Measurements from ENCODE around the gene CTNNBIP1.
"Not testable (repeated sequence)": the region's sequence is repeated elsewhere in the genome, so short reads cannot be mapped to it uniquely, and the experiment has no call there.

CTNNBIP1 gene, protein sequence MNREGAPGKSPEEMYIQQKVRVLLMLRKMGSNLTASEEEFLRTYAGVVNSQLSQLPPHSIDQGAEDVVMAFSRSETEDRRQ

GRCh38 chr1:9910076-9910422 is at the start of gene CTNNBIP1:
Gene CTNNBIP1 (minus strand): TSS chr1:9910269. CDS start chr1:9872064, 38,205 bp downstream.
- no peak for DNase-seq

DNA sequence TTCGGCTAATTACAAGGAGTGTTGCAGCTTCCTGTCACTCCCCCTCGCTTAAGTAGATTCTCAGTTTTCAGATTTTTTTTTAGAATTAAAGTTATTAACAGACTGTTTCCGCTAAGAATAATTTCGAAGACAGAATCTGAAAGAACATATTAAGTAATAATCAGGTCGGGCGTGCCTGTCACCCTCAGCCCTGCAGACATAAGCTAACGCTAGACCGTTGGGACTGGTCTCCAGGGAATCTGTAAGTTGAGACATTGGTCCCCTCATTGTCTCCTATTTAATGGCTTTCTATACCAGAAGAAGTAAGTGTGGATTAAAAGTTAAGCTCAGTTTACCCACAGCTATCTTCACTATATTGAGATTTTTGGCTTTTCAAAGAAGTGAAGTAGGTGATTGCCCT is 47.7 kb upstream of the CTNNBIP1 start:
- DNase-seq = no peak

GRCh38 chr1:9946315-9946714 is 36.2 kb upstream of the CTNNBIP1 start:
- no peak for DNase-seq

DNA sequence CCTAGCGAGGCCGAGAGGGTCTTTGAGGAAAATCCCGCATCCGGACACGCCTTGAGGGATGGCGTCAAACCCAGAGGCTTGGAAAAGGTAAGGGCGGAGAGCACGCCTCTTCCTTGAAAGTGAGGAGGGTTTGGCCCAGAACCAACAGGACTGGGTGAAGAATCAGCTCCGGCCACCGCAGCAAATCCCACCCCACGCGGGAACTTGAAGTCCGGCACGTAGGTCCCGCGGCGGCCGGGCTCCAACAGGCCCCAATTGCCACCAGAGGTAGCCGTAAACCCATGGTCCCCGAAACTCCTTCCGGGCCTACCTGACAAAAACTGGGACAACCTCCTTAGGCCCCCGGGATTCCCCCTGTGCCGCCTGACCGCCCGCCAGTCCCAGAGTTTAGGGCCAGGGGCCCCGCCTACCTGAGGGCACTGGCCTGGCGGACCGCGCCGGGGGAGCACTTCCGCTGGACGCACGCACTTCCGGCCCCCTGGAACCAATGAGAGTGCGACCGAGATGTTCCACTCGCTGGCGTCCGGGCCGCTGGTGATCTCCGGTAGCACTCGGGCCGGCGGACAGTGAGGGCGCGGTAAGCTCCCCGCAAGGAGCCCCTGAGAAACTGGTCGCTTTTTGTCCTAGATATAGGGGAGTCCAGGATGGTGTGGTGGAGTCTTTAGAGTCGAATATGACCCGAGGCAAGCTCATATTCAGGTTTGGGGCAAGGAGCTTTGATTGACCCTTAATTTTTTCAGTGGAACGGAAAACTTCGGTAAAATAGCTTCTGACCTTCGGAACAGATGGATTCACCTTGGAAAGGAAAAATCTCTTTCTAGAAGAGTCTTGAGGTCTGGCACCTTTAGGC is 33.1 kb upstream of the CTNNBIP1 start, which contains the start of the genes LZIC and NMNAT1:
Gene LZIC, minus strand, starts transcription at position 453 of the 850 bp plus-strand sequence. CDS start 6,772 bp downstream, outside the sequence.
Gene NMNAT1, plus strand, starts transcription at position 537 of the 850 bp plus-strand sequence. CDS start 28,599 bp downstream, outside the sequence.
- peak; percentile 96 for DNase-seq

GRCh38 chr1:9942399-9942938 is 32.4 kb upstream of the CTNNBIP1 start:
- DNase-seq = peak; percentile 27

- DNase-seq = no peak
Observed at GRCh38 chr1:9929431-9930385, 19.6 kb upstream of the CTNNBIP1 start.

DNA sequence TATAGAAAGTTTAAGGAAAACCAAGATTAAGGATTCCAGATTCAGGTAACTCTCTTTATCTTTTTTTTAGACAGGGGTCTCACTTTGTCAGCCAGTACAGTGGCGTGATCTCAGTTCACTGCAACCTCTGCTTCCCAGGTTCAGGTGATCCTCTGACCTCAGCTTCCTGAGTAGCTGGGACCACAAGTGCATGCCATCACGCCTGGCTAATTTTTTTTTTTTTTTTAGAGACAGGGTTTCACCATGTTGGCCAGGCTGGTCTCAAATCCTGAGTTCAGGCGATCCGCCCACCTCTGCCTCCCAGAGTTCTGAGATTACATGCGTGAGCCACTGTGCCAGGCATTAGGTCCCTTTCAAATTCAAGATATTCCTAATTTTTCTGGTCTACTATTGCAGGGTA is 17.2 kb upstream of the CTNNBIP1 start:
- no peak for DNase-seq

DNA sequence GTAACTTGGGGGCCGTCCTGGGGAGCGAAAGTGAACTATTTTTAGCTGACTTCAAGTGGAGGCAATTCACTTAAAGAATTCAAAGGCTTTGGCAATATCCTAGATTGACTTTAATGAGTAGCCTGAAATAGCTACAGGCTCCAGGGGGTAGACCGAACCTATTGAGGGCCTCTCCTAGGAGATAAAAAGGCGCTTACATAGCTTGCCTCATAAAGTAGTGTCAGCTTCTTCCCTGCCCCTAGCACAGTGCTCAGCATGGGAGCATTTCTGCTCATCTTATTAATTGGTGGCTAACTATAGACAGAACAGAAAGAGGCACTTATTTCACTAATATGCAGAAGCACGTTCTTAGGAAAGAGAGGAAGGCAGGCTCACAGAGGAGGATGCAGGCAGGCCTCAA is 12.3 kb upstream of the CTNNBIP1 start:
- DNase-seq = no peak

- no peak for DNase-seq
Observed at GRCh38 chr1:9920606-9921005, 10.5 kb upstream of the CTNNBIP1 start.

DNA sequence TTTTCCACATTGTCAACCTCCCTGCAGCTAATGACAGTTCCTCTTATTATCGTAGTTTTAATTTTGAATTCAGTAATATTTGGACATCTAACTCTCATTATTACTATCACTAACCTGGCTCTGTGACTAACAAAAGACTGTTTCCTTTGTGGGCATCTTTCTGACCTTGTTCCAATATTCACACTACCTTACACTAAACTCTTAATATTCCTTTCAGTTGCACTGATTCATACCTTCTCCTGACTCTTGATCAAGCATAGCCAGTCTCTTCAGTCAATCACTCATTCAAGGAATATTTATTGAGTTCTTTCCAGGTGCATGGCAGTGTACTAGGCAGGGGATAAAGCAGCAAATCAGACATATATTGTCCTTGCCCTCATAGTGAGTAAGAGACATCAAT is 7.8 kb upstream of the CTNNBIP1 start:
- no peak for DNase-seq

- not testable (repeated sequence) for DNase-seq
Observed at GRCh38 chr1:9917495-9917894, 7.4 kb upstream of the CTNNBIP1 start.

GRCh38 chr1:9916452-9916851 is 6.4 kb upstream of the CTNNBIP1 start:
- no peak for DNase-seq

- DNase-seq = no peak
Observed at GRCh38 chr1:9914610-9914937, 4.5 kb upstream of the CTNNBIP1 start.

DNA sequence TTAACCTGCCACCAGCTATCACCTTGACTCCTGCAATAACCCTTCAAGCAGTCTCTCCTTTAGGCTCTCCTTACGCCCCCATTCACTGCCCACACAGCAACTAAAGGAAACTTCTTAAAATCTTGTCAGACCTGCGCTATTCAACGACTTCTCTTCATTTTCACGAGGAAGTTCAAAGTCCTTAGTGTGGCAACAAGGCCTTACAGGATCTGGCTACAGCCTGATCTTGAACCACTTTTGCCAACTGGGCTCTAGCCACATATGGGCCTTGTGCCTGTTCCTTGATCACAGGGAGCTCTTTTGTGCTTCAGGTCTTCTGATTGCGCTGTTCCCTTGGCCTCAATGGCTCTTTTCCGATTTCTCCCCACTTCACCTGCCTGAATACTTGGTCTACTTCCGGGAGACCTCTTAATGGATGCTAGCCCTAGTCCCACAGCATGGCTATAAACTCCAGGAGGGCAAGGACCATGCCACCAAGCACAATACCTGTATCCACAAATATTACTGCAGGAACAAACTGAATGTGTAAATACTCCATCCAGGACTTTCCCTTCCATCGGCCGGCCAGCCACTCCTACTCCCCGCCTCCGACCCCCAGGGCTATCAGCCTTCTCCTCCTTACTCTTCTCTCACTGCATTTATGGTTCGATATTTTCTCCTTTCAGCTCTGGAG is 2.3 kb upstream of the CTNNBIP1 start:
- DNase-seq = no peak

DNA sequence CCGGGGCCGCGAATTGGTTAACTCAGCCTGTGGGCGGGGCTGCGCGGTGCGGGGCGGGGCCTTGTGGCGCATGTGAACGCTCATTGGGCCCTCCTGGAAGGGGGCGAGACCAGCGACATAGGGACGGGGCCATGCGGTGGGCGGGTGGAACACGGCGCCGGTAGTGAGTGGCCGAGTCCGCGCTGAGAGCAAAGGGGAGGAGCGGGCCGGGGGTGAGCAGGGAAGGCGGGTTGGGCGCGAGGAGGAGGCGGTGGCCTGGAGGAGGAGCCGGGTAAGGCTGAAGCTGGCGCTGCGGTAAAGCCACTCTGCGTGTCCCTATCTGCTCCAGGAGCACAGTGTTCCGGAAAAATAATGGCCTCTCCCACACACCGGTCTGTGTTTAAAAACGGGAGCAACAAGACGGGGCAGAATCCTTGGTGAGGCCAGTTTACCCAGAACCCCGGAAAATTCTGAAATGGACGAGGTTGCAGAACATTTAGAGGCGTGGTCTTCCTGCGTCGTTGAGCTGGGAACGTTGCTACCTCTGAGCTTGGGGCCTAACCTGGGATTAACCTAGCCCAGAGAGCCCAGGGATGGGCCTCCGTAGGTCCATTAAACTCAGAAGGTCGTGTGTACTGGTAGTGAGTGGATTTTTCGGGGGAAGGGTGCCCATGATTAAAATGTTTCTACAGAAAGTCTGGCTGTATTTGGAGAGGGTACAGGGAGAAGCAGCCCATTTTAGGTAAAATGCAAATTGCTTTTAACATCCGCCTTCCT is 532 bp upstream of the CTNNBIP1 start:
- peak; percentile 100 for DNase-seq

GRCh38 chr1:9909234-9910046 is 629 bp downstream of the CTNNBIP1 start:
- peak; percentile 56 for DNase-seq

- DNase-seq = no peak
Observed at GRCh38 chr1:9908871-9909233, 1.2 kb downstream of the CTNNBIP1 start.

- DNase-seq = no peak
Observed at GRCh38 chr1:9907441-9907840, 2.6 kb downstream of the CTNNBIP1 start.

DNA sequence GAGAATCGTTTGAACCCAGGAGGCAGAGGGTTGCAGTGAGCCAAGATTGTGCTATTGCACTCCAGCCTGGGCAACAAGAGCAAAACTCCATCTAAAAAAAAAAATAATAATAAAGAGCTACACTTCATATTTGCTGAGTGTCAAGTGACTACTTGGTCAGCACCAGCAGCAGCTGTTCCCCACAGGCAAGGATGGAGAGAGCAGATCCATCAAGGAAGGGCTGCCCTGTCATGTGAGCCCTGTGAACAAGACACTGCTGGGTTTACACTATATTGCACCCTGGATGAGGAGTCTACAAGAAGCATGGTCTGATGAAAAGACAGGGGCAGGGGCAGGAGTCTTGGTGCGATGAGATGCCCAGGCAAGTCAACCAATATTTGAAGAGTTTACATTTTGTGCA is 3.6 kb downstream of the CTNNBIP1 start:
- DNase-seq = no peak

- DNase-seq = no peak
Observed at GRCh38 chr1:9905010-9905409, 5.1 kb downstream of the CTNNBIP1 start.

- DNase-seq = no peak
Observed at GRCh38 chr1:9904596-9904995, 5.5 kb downstream of the CTNNBIP1 start.
